Adrenal gland (tissue), 5 donors: ENCODE results near the gene SLC9A3.

Experiments
- POLR2A ChIP-seq, 2 donors: fragments of 450-650 bp; IDR thresholded peaks; one replicate each; pipeline ENCODE4 v1.6.1; 2017; ENCODE audit warnings: antibody characterized with exemption in 2 of 2, mild to moderate bottlenecking in 2 of 2, moderate library complexity in 1 of 2
- TF ChIP-seq, protein P1 (sequence below), 6 experiments: fragments of 450-650 bp in 4 of 6; fragments of 200-600 bp in 2 of 6; sonication (generic) in 1 of 6; IDR thresholded peaks; 1 replicate in 5 of 6; 2 replicates in 1 of 6; pipeline versions ENCODE4 v1.5.1 to v1.8.0; 2016 to 2021; ENCODE audit warnings: antibody characterized with exemption in 6 of 6, mild to moderate bottlenecking in 2 of 6, moderate library complexity in 1 of 6
- donor health status: DM: no; HTN: no; CAD: no.

DNA sequence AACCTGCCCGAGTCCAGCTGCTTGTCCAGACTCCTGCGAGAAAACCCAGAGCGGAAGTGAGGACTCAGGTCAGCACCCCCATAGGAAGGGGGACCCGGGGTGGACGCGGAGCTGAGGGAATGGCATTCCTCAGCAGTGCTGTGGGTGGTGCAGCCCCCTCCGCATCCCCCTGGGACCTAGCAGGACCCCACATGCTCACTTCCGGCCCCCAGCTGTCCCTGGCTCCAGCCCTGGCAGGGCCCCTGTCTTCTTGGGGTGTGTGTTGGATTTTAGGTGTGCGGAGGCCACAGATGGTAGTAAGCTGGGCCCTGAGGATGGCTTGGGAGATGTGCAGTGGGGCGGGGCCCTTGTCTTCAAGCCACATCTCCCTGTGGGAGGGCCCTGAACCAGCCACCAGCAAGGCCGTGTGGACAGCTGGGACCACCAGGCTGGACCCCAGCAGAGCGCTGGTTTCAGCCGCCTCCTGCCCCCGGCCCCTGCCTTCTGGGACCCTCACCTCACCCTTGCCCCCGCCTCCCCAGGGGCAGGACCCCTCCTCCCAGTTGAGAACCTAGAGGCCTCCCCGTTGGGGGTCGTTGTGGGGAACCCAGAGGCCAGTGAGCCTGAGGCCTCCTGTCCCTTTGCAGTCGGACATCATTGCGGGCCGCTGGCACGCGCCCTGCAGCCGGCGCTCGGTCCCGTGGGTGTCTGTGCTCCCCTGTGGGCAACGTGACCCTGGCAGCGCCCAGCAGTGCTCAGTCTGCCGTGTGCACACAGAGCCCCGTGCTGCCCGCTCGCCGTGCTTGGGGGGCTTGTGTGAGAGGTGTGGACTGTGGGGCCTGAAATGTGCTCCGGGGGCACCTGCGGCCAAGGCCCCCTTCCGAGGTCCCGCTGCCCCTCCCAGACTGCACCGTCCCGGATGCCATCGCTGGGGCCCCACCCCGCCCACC is 10.8 kb upstream of the SLC9A3 start:
- TF ChIP-seq, protein P1, sequence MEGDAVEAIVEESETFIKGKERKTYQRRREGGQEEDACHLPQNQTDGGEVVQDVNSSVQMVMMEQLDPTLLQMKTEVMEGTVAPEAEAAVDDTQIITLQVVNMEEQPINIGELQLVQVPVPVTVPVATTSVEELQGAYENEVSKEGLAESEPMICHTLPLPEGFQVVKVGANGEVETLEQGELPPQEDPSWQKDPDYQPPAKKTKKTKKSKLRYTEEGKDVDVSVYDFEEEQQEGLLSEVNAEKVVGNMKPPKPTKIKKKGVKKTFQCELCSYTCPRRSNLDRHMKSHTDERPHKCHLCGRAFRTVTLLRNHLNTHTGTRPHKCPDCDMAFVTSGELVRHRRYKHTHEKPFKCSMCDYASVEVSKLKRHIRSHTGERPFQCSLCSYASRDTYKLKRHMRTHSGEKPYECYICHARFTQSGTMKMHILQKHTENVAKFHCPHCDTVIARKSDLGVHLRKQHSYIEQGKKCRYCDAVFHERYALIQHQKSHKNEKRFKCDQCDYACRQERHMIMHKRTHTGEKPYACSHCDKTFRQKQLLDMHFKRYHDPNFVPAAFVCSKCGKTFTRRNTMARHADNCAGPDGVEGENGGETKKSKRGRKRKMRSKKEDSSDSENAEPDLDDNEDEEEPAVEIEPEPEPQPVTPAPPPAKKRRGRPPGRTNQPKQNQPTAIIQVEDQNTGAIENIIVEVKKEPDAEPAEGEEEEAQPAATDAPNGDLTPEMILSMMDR (IDR thresholded peaks at IDR 0.05): no peak
- no peak for TF ChIP-seq POLR2A (IDR thresholded peaks at IDR 0.05)
